Retinal pigment epithelial cell (primary cell): ENCODE results near the gene MRPL34.
A peak's percentile ranks its signal among the peaks of the same experiment; 100 is the strongest.
"Not testable (repeated sequence)": the region's sequence is repeated elsewhere in the genome, so short reads cannot be mapped to it uniquely, and the experiment has no call there.

ENCODE experiments used
- DNase-seq: peaks from one replicate; pipeline ENCODE4 v3.0.0-alpha.2; 2010; ENCODE audit warnings: low read depth
- H3K4me3 ChIP-seq: 2 replicates; pipeline ENCODE4 v1.5.1; 2011; ENCODE audit warnings: mild to moderate bottlenecking, low read length, control low read depth, moderate library complexity
- TF ChIP-seq, protein P1 (sequence below): conservative IDR thresholded peaks from 2 replicates; pipeline ENCODE4 v1.5.1; 2011; ENCODE audit warnings: low read depth, low read length, control low read depth, inconsistent platforms

MRPL34 gene

GRCh38 chr19:17286263-17286662 is 19.4 kb upstream of the MRPL34 start:
- no peak for DNase-seq
- no peak overlapping the region for H3K4me3 ChIP-seq
- TF ChIP-seq, protein P1, sequence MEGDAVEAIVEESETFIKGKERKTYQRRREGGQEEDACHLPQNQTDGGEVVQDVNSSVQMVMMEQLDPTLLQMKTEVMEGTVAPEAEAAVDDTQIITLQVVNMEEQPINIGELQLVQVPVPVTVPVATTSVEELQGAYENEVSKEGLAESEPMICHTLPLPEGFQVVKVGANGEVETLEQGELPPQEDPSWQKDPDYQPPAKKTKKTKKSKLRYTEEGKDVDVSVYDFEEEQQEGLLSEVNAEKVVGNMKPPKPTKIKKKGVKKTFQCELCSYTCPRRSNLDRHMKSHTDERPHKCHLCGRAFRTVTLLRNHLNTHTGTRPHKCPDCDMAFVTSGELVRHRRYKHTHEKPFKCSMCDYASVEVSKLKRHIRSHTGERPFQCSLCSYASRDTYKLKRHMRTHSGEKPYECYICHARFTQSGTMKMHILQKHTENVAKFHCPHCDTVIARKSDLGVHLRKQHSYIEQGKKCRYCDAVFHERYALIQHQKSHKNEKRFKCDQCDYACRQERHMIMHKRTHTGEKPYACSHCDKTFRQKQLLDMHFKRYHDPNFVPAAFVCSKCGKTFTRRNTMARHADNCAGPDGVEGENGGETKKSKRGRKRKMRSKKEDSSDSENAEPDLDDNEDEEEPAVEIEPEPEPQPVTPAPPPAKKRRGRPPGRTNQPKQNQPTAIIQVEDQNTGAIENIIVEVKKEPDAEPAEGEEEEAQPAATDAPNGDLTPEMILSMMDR = no peak

- TF ChIP-seq, protein P1 = no peak
- H3K4me3 ChIP-seq = no peak overlapping the region
- no peak for DNase-seq
These were observed 18.9 kb upstream of the MRPL34 start for GRCh38 chr19:17286752-17287151.

GRCh38 chr19:17289489-17289888 is 16.2 kb upstream of the MRPL34 start:
- DNase-seq = no peak
- TF ChIP-seq, protein P1 = no peak
- H3K4me3 ChIP-seq = peak overlapping the region; percentile 14

DNA sequence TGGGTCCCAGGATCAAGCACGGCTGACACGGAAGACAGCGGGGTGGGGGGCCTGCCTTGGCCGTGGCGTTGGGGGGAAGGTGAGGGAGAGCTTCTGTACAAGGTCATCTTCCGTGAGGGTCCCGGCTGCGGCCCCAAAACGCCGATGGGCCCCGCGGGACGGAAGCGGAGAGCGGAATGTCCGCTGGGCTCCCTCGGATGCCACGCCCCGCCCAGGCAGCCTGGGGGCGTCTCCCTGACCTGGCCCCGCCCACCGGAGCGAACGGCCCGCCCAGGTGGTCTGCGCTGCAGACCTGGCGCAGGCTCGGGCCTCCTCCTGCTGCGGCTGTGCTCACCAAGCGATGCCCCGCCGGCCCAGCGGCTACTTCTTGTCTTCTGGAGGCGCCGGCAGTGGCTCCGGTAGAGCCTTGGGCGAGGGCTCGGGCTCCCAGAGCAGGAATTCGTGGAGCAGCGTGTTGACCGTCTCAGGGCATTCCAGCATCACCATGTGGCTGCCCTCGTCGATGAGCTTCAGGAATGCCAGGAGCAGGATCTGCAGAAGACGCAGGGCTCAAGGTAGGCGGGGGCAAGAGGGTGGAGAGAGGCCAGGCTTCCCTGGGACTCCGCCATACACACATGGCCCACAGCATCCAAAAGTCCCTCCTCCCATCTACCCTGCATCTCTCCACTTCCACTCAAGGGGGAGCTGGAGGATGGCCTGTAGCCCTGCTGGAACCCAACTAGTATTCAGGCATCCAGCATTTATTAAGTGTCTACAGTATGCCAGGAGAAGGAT is 13.2 kb upstream of the MRPL34 start:
- TF ChIP-seq, protein P1 = peak; percentile 83
- no peak for DNase-seq
- peak overlapping the region; percentile 52 for H3K4me3 ChIP-seq

- DNase-seq = no peak
- no peak overlapping the region for H3K4me3 ChIP-seq
- TF ChIP-seq, protein P1 = no peak
These were observed 12.1 kb upstream of the MRPL34 start for GRCh38 chr19:17293605-17294004.

- no peak for DNase-seq
- no peak overlapping the region for H3K4me3 ChIP-seq
- TF ChIP-seq, protein P1 = no peak
These were observed 11.4 kb upstream of the MRPL34 start for GRCh38 chr19:17294051-17294891.

DNA sequence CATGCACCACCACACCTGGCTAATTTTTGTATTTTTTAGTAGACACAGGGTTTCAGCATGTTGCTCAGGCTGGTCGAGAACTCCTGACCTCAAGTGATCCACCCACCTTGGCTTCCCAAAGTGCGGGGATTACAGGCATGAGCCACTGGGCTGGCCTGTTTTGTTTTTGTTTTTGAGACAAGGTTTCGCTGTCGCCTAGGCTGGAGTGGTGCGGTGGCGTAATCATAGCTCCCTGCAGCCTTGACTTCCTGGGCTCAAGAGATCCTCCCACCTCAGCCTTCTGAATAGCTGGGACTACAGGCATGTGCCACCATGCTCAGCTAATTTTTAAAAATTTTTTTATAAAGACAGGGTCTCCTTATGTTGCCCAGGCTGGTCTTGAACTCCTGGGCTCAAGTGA is 10.1 kb upstream of the MRPL34 start:
- not testable (repeated sequence) for H3K4me3 ChIP-seq, DNase-seq
